ENCODE data around the gene SETDB2.

SETDB2 gene

GRCh38 chr13:49516467-49516866 lies 72.4 kb downstream of the SETDB2 start:
- no peak overlapping the region for H4K8ac ChIP-seq (ENCODE audit: low read depth, low read length)
- no peak overlapping the region for H3K23ac ChIP-seq (ENCODE audit: low read depth, low read length, poor library complexity)
- no peaks in the 10 kb centered on the region for H3K27me3 ChIP-seq (ENCODE audit: control insufficient read depth in 3 of 3, insufficient read depth in 3 of 3, low read depth in 1 of 3, low read length in 3 of 3)
- no peak overlapping the region for H3K27ac ChIP-seq (replicated peaks; ENCODE audit: low read length)
- H3K18ac ChIP-seq (ENCODE audit: low read length), result no peak overlapping the region
- H2BK15ac ChIP-seq (ENCODE audit: low read length), result no peak overlapping the region
- no peaks in the 10 kb centered on the region for H3K4me1 ChIP-seq (ENCODE audit: control insufficient read depth in 2 of 2, insufficient read depth in 1 of 2, low read depth in 1 of 2, low read length in 2 of 2)
- no peak overlapping the region for H2BK5ac ChIP-seq (ENCODE audit: low read length)
- H3K4ac ChIP-seq (ENCODE audit: low read length), result no peak overlapping the region
- no peak overlapping the region for H3K4me2 ChIP-seq (ENCODE audit: insufficient read depth, low read length, poor library complexity, severe bottlenecking)
- no peak overlapping the region for H2BK120ac ChIP-seq (ENCODE audit: low read depth, low read length)
- H2AFZ ChIP-seq (ENCODE audit: low read length), result no peak overlapping the region
- H3K9ac ChIP-seq (ENCODE audit: low read depth, low read length, poor library complexity), result no peak overlapping the region
- H3K14ac ChIP-seq (ENCODE audit: low read length), result no peak overlapping the region
- H3K79me1 ChIP-seq (ENCODE audit: low read depth, low read length), result no peaks in the 10 kb centered on the region
- no peak for DNase-seq (ENCODE audit: low spot score)
- WGBS, 2 donors (ENCODE audit: extremely low coverage in 2 of 2, insufficient read length in 2 of 2, insufficient replicate concordance in 1 of 2), result no CpG with 5 or more reads among the region's 5 CpGs
- no peak overlapping the region for H4K91ac ChIP-seq (ENCODE audit: low read depth, low read length, poor library complexity)
- H3K9me3 ChIP-seq (replicated peaks in 1 of 2; ENCODE audit: control insufficient read depth in 2 of 2, insufficient read depth in 1 of 2, low read depth in 1 of 2, low read length in 2 of 2), result no peaks in the 10 kb centered on the region
- no peak overlapping the region for H2BK12ac ChIP-seq (ENCODE audit: low read length)
- no peaks in the 10 kb centered on the region for H3K36me3 ChIP-seq (replicated peaks in 1 of 2; ENCODE audit: control insufficient read depth in 2 of 2, insufficient read depth in 2 of 2, low read length in 2 of 2)
- no peak overlapping the region for H2AK5ac ChIP-seq (ENCODE audit: low read depth, low read length)
- H3K4me3 ChIP-seq (ENCODE audit: low read length in 2 of 2), result no peak overlapping the region

DNA sequence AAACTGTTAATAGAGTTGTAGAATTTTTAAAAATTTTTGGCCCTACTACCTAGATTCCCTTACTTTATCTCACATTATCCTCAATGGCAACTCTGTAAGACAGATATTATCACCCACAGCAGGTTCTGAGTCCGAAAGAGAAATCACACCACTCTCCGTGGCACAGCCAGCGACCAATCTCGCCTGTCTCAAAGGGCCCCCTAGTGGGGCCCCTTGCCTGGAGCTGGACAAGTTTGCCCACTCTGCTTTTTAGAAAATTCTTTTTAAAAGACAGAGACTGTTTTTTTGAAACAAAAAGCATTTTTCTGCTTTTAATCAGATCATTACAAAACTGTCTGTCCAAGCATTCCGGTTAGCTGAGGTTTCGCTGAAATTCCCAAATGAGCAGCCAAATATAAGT lies 73.4 kb downstream of the SETDB2 start:
- no peak overlapping the region for H2BK5ac ChIP-seq (ENCODE audit: low read length)
- WGBS, 2 donors (ENCODE audit: extremely low coverage in 2 of 2, insufficient read length in 2 of 2, insufficient replicate concordance in 1 of 2), result no CpG with 5 or more reads among the region's 6 CpGs
- H3K9me3 ChIP-seq (replicated peaks in 1 of 2; ENCODE audit: control insufficient read depth in 2 of 2, insufficient read depth in 1 of 2, low read depth in 1 of 2, low read length in 2 of 2), result no peaks in the 10 kb centered on the region
- no peak overlapping the region for H2AK5ac ChIP-seq (ENCODE audit: low read depth, low read length)
- H3K23ac ChIP-seq (ENCODE audit: low read depth, low read length, poor library complexity), result no peak overlapping the region
- H4K91ac ChIP-seq (ENCODE audit: low read depth, low read length, poor library complexity), result no peak overlapping the region
- H3K9ac ChIP-seq (ENCODE audit: low read depth, low read length, poor library complexity), result no peak overlapping the region
- no peak overlapping the region for H2BK120ac ChIP-seq (ENCODE audit: low read depth, low read length)
- no peaks in the 10 kb centered on the region for H3K4me1 ChIP-seq (ENCODE audit: control insufficient read depth in 2 of 2, insufficient read depth in 1 of 2, low read depth in 1 of 2, low read length in 2 of 2)
- no peak for DNase-seq (ENCODE audit: low spot score)
- H3K4me3 ChIP-seq (ENCODE audit: low read length in 2 of 2), result no peak overlapping the region
- no peak overlapping the region for H3K18ac ChIP-seq (ENCODE audit: low read length)
- H3K27ac ChIP-seq (replicated peaks; ENCODE audit: low read length), result no peak overlapping the region
- H4K8ac ChIP-seq (ENCODE audit: low read depth, low read length), result no peak overlapping the region
- no peak overlapping the region for H3K4me2 ChIP-seq (ENCODE audit: insufficient read depth, low read length, poor library complexity, severe bottlenecking)
- H3K4ac ChIP-seq (ENCODE audit: low read length), result no peak overlapping the region
- H3K27me3 ChIP-seq (ENCODE audit: control insufficient read depth in 3 of 3, insufficient read depth in 3 of 3, low read depth in 1 of 3, low read length in 3 of 3), result no peaks in the 10 kb centered on the region
- no peaks in the 10 kb centered on the region for H3K79me1 ChIP-seq (ENCODE audit: low read depth, low read length)
- no peak overlapping the region for H3K14ac ChIP-seq (ENCODE audit: low read length)
- no peak overlapping the region for H2BK15ac ChIP-seq (ENCODE audit: low read length)
- no peak overlapping the region for H2BK12ac ChIP-seq (ENCODE audit: low read length)
- no peak overlapping the region for H2AFZ ChIP-seq (ENCODE audit: low read length)
- no peaks in the 10 kb centered on the region for H3K36me3 ChIP-seq (replicated peaks in 1 of 2; ENCODE audit: control insufficient read depth in 2 of 2, insufficient read depth in 2 of 2, low read length in 2 of 2)

- Histone ChIP-seq H3K4me1 (ENCODE audit: control insufficient read depth in 2 of 2, insufficient read depth in 1 of 2, low read depth in 1 of 2, low read length in 2 of 2) (no peaks in the 10 kb centered on the region), H4K8ac (ENCODE audit: low read depth, low read length) (no peak overlapping the region), H3K36me3 (replicated peaks in 1 of 2; ENCODE audit: control insufficient read depth in 2 of 2, insufficient read depth in 2 of 2, low read length in 2 of 2) (no peaks in the 10 kb centered on the region), H3K4ac (ENCODE audit: low read length) (no peak overlapping the region), H4K91ac (ENCODE audit: low read depth, low read length, poor library complexity) (no peak overlapping the region), H3K9me3 (replicated peaks in 1 of 2; ENCODE audit: control insufficient read depth in 2 of 2, insufficient read depth in 1 of 2, low read depth in 1 of 2, low read length in 2 of 2) (no peaks in the 10 kb centered on the region), H3K18ac (ENCODE audit: low read length) (no peak overlapping the region), H3K27me3 (ENCODE audit: control insufficient read depth in 3 of 3, insufficient read depth in 3 of 3, low read depth in 1 of 3, low read length in 3 of 3) (no peaks in the 10 kb centered on the region), H3K27ac (replicated peaks; ENCODE audit: low read length) (no peak overlapping the region), H2BK120ac (ENCODE audit: low read depth, low read length) (no peak overlapping the region), H2AK5ac (ENCODE audit: low read depth, low read length) (no peak overlapping the region), H2BK15ac (ENCODE audit: low read length) (no peak overlapping the region), H3K23ac (ENCODE audit: low read depth, low read length, poor library complexity) (no peak overlapping the region), H2AFZ (ENCODE audit: low read length) (no peak overlapping the region), H3K14ac (ENCODE audit: low read length) (no peak overlapping the region), H3K4me2 (ENCODE audit: insufficient read depth, low read length, poor library complexity, severe bottlenecking) (no peak overlapping the region), H2BK5ac (ENCODE audit: low read length) (no peak overlapping the region), H3K79me1 (ENCODE audit: low read depth, low read length) (no peaks in the 10 kb centered on the region), H2BK12ac (ENCODE audit: low read length) (no peak overlapping the region), H3K9ac (ENCODE audit: low read depth, low read length, poor library complexity) (no peak overlapping the region), H3K4me3 (ENCODE audit: low read length in 2 of 2) (no peak overlapping the region)
- no peak for DNase-seq (ENCODE audit: low spot score)
- no CpG with 5 or more reads among the region's 4 CpGs for WGBS, 2 donors (ENCODE audit: extremely low coverage in 2 of 2, insufficient read length in 2 of 2, insufficient replicate concordance in 1 of 2)
Measured at GRCh38 chr13:49521224-49521623, 77.2 kb downstream of the SETDB2 start.

DNA sequence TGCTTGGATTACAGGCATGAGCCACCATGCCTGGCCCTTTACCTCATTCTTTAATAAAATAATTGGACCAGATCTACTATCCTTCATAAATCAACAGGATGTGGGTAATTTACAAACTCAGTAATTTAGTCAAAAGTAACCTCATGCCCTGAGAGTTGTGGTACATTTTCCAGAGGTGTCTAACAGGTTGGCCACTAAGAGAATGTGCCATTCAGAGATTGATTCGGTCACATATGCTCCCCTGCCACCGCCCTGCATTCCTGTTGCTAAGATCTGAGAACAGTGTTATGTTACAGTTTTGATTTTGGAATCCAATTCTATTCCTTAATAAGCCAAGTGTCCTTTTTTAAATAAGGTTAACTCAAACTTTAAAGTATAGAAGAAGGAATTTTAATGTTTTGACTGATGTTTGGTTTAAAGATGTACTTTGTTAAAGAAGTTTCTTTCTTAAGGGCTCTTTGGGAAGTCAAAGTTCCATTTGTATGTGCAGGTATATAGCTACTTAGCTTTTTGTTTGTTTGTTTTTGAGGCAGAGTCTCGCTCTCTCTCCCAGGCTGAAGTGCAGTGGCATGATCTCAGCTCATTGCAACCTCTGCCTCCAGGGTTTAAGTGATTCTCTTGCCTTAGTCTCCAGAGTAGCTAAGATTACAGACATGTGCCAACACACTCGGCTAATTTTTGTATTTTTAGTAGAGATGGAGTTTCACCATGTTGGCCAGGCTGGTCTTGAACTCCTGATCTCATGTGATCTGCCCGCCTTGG lies 80.8 kb downstream of the SETDB2 start:
- H3K27me3 ChIP-seq (ENCODE audit: control insufficient read depth in 3 of 3, insufficient read depth in 3 of 3, low read depth in 1 of 3, low read length in 3 of 3), result no peaks in the 10 kb centered on the region
- H3K18ac ChIP-seq (ENCODE audit: low read length), result no peak overlapping the region
- H3K79me1 ChIP-seq (ENCODE audit: low read depth, low read length), result no peaks in the 10 kb centered on the region
- no peak overlapping the region for H3K14ac ChIP-seq (ENCODE audit: low read length)
- H4K8ac ChIP-seq (ENCODE audit: low read depth, low read length), result no peak overlapping the region
- H3K36me3 ChIP-seq (replicated peaks in 1 of 2; ENCODE audit: control insufficient read depth in 2 of 2, insufficient read depth in 2 of 2, low read length in 2 of 2), result peaks cover 0 to 4% of the 10 kb centered on the region in 2 donors
- no peak for DNase-seq (ENCODE audit: low spot score)
- no peak overlapping the region for H2BK120ac ChIP-seq (ENCODE audit: low read depth, low read length)
- no peak overlapping the region for H3K23ac ChIP-seq (ENCODE audit: low read depth, low read length, poor library complexity)
- H3K9ac ChIP-seq (ENCODE audit: low read depth, low read length, poor library complexity), result no peak overlapping the region
- H2BK5ac ChIP-seq (ENCODE audit: low read length), result no peak overlapping the region
- no peak overlapping the region for H2AK5ac ChIP-seq (ENCODE audit: low read depth, low read length)
- no peak overlapping the region for H2BK12ac ChIP-seq (ENCODE audit: low read length)
- H3K4me3 ChIP-seq (ENCODE audit: low read length in 2 of 2), result no peak overlapping the region
- no peak overlapping the region for H3K4me2 ChIP-seq (ENCODE audit: insufficient read depth, low read length, poor library complexity, severe bottlenecking)
- no peaks in the 10 kb centered on the region for H3K4me1 ChIP-seq (ENCODE audit: control insufficient read depth in 2 of 2, insufficient read depth in 1 of 2, low read depth in 1 of 2, low read length in 2 of 2)
- whole genome bisulfite sequencing, 2 donors (ENCODE audit: extremely low coverage in 2 of 2, insufficient read length in 2 of 2, insufficient replicate concordance in 1 of 2), result no CpG with 5 or more reads among the region's 5 CpGs
- H3K9me3 ChIP-seq (replicated peaks in 1 of 2; ENCODE audit: control insufficient read depth in 2 of 2, insufficient read depth in 1 of 2, low read depth in 1 of 2, low read length in 2 of 2), result no peaks in the 10 kb centered on the region
- no peak overlapping the region for H3K4ac ChIP-seq (ENCODE audit: low read length)
- H3K27ac ChIP-seq (replicated peaks; ENCODE audit: low read length), result no peak overlapping the region
- H2BK15ac ChIP-seq (ENCODE audit: low read length), result no peak overlapping the region
- no peak overlapping the region for H2AFZ ChIP-seq (ENCODE audit: low read length)
- H4K91ac ChIP-seq (ENCODE audit: low read depth, low read length, poor library complexity), result no peak overlapping the region

Data from neuronal stem cell (in vitro differentiated cells).